GM18870 (cell line): ENCODE measurements around the gene C12orf42.

Source experiments
- ATAC-seq: cut with Tn5 transposase; IDR thresholded peaks from one replicate; pipeline ENCODE4 v1.9.1; 2021; ENCODE audit warnings: moderate library complexity; ENCODE audit not compliant: unreplicated experiment

The C12orf42 gene

GRCh38 chr12:103495469-103496456, at the start of gene C12orf42:
C12orf42 (minus strand) TSS chr12:103495968; CDS start chr12:103478426, 17,542 bp downstream.
- ATAC-seq, result no peak

- ATAC-seq, result no peak
Observed at GRCh38 chr12:103542078-103542477, 46.3 kb upstream of the C12orf42 start.

GRCh38 chr12:103540319-103540718, 44.6 kb upstream of the C12orf42 start:
- no peak for ATAC-seq

DNA sequence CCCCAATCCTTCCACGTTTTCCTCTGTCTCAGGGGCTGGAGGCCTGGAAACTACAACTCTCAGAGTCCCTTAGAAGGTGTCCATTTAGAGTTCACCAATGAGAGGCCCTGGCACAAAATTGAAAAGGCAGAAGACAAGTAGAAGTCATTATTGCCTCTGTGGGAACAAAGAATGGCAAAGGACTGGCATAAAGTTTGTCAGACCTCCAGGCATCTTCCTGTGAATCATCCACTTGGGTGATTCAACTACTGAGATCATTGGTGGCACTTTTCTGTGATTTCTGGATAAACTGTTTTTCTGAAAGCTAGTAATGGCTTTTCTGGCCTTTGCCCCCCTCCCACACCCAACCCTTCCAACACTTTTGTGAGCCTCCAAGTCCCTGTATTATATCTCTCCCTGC, 42.6 kb upstream of the C12orf42 start:
- ATAC-seq, result no peak

DNA sequence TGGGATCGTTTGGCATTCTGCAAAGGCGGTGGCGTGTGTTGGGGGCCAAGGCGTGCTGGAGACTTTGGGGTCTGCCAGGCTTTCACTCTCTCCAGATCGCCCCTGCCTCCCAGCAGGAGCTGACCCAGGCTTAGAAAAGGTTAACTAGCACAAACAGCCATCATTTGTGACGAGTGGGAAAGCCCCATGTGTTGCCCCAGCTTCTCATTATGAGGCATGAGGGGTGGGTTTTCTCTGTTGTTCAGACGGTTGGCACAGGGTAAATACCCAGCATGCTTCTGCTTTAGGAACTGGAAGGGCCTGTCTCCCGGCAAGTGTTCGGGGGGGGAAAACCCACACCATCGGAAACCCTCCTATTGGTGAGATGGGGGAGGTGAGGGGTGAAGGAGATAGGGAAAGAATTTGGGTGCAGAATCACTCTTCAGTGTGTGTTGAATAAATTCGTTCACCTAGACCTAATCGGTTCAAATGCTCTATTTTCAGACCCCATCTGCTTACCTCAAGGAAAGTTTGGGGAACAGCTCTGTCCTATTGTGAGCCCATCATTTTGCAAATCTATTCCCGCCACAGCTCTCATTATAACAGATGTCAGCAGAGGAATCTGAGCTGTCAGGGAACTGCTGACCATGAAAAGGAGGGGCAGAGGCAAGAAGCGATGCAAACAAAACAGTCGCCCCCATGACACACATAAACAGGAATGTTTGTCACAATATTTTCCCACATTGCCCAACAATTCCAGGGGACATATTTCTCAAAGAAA, 34.7 kb upstream of the C12orf42 start:
- ATAC-seq, result no peak

DNA sequence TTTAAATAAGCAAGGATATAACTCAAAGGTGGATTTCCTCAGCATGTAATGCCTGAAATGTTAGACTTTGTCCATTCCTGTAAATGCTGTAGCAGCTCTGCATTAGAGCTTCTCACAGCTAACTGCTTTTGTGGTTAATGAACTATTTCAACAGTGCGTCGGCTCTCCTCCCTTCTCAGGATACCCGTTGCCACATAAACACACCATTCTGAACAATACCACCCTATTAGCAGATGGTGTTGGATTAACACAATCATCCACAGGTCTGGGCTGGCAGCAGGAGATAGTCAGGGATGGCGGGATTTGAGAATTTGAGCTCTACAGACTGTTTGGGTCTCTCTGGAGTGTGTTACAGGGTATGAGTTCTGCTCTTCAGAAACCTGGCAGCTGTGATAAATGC, 33.5 kb upstream of the C12orf42 start:
- ATAC-seq, result no peak

DNA sequence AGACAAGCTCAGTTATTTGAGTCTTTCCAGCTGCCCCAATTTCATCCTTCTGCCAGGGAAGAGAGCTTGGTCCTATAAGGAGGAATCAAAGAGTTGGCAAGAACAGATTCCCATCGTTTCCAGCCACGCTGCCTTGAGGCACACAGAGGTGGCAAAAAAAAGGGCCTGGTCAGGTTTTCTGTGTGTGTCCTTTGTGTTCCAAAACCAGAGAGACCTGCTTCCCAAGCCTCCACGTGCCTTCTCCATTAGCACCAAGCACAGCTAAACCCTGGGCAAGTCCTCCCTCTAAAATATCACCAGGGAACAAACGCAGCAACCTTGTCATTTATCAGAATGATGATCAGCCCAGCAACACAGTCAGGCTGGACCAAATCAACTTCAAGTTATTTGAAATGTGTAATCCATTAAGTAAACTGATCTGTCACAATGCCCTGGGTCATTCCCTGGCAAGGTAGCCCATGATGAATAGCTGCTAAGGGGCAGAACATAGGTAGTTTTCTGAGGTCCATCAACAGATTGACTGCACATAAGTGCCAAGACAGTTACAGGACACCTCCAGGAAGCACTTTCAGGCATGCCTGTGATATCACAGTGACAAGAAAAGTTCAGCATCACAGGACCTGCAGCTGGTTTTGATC, 28.6 kb upstream of the C12orf42 start:
- no peak for ATAC-seq

- ATAC-seq, result no peak
Observed at GRCh38 chr12:103523771-103524170, 28.0 kb upstream of the C12orf42 start.

GRCh38 chr12:103520686-103521215, 25.0 kb upstream of the C12orf42 start:
- ATAC-seq, result no peak

GRCh38 chr12:103519632-103520031, 23.9 kb upstream of the C12orf42 start:
- no peak for ATAC-seq

DNA sequence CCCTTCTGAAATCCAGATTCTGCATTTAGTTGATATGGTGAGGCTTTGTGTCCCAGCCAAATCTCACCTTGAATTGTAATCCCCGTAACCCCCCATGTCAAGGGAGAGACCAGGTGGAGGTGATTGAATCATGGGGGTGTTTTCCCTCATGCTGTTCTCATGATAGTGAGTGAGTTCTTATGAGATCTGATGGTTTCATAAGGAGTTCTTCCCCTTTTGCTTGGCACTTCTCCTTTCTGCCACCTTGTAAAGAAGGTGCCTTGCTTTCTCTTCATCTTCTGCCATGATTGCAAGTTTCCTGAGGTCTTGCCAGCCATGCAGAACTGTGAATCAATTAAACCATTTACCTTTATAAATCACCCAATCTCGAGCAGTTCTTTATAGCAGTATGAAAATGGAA, 23.1 kb upstream of the C12orf42 start:
- no peak for ATAC-seq

- no peak for ATAC-seq
Observed at GRCh38 chr12:103517161-103517560, 21.4 kb upstream of the C12orf42 start.

DNA sequence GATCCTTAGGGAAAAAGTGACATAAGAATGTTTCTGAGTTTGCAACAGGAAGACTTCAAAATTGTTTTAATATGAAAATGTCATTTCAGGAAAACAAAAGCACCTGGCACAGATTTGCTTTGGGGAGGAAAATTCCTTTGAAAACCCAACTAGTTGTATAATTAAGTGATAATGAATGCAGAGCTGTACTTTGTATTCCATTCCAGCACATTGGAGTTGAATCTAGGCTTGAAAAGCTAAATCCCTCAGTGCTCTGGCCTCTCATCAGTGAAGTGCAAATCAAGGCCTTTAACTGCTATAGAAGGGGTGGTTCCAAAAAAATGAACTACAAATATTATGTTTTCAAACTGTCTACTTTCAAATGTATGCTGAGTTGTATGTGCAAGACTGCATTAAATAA, 19.6 kb upstream of the C12orf42 start:
- no peak for ATAC-seq

DNA sequence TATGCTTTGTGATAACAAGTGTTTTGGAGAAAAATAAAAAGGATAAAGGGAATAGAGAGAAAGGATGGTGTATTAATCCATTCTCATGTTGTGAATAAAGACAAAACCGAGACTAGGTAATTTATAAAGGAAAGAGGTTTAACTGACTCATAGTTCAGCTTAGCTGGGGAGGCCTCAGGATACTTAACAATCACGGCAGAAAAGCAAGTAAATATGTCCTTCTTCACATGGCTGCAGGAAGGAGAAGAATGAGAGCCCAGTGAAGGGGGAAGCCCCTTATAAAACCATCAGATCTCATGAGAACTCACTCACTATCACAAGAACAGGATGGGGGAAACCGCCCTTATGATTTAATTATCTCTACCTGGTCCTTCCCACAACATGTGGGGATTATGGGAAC, 18.1 kb upstream of the C12orf42 start:
- ATAC-seq, result no peak

GRCh38 chr12:103505371-103506236, 9.8 kb upstream of the C12orf42 start:
- peak; percentile 96 for ATAC-seq

- no peak for ATAC-seq
Observed at GRCh38 chr12:103504606-103505005, 8.8 kb upstream of the C12orf42 start.

DNA sequence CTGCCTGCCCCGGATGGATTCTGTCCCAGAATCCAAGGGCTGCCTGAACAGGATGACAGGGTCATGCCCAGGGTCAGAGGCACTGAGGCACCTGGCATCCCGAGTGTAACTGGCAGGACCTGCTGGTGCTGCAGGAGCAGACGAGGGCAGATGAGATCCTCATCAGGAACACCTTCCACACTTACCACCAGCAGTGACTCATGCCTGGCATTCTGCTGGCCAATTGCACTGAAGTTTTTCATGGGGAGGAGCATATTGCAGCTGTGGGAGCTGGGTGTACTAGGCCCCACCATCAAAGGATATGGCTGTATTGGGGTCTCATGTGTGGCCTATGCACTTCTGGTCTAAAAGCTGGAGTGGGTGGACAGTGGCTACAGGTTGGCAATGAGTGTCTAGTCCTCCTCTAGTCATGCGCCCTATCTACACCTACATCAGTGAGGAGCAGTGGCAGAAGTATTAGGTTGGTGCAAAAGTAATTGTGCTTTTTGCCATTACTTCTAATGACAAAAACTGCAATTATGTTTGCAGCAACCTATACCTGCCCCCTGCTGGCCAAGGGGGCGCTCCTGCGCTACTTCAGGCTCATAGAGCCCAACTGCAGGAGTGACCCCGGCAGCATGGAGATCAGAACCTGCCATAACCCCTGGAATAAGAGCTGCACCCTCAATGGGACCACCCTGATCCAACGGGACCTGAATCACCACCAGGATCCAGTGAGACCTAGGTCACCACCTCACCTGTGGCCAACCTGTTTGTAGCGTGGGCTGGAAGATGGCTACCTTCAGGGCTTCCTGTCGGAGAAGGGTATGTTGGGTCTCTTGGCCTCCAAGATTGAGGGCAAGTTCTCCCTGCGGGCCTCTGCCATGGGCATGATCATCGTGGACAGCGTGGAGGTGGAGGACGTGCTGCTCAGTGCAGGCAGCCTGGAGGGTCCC, 8.0 kb upstream of the C12orf42 start:
- ATAC-seq, result no peak

DNA sequence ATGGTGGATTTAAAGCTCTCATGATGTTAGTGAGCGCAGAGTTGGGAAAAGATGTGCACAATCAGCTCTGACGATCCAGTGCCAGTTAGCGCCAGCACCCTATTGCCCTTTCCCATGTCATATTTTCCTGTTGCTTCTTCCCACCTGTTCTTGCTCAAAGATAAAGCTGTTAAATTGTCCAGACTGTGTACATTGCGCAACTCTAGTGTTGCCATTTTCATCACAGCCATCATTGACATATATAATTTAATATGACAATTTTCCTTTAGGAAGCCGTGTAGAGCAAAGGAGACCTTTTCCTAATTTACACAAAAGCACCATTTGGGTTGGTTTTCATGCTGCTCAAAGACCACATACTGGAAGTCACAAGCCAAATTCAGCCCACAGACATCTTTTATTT, 5.7 kb upstream of the C12orf42 start:
- no peak for ATAC-seq

- no peak for ATAC-seq
Observed at GRCh38 chr12:103499571-103499970, 3.8 kb upstream of the C12orf42 start.
